SK-N-SH treated with all-trans-retinoic acid at 6 μM for 48 hours (cell line): ENCODE data around the gene OXTR.

Experiments used
- CREB5 ChIP-seq: fragments of 250-450 bp; sonication (Bioruptor Pico); IDR thresholded peaks from 2 replicates; pipeline ENCODE4 v1.5.1; 2020; ENCODE audit warnings: low read depth, mild to moderate bottlenecking, moderate library complexity
- CSDC2 ChIP-seq: fragments of 250-450 bp; sonication (Bioruptor Pico); IDR thresholded peaks from 2 replicates; pipeline ENCODE4 v1.5.0; 2020; ENCODE audit warnings: mild to moderate bottlenecking, moderate library complexity
- CSRNP3 ChIP-seq: fragments of 250-450 bp; sonication (Bioruptor Pico); IDR thresholded peaks from 2 replicates; pipeline ENCODE4 v1.5.1; 2021; ENCODE audit warnings: mild to moderate bottlenecking, moderate library complexity
- ESRRG ChIP-seq: fragments of 250-450 bp; sonication (Bioruptor Pico); IDR thresholded peaks from 2 replicates; pipeline ENCODE4 v1.6.1; 2021; ENCODE audit warnings: mild to moderate bottlenecking
- ISL1 ChIP-seq: fragments of 250-450 bp; sonication (Bioruptor Pico); IDR thresholded peaks from 2 replicates; pipeline ENCODE4 v2.1.2; 2022; ENCODE audit warnings: mild to moderate bottlenecking, moderate library complexity
- OSR1 ChIP-seq: fragments of 250-450 bp; sonication (Bioruptor Pico); IDR thresholded peaks from 2 replicates; pipeline ENCODE4 v1.8.0; 2022; ENCODE audit warnings: moderate library complexity, mild to moderate bottlenecking, inconsistent platforms
- PATZ1 ChIP-seq: fragments of 250-450 bp; sonication (Bioruptor Pico); IDR thresholded peaks from 2 replicates; pipeline ENCODE4 v1.8.0; 2020; ENCODE audit warnings: mild to moderate bottlenecking, moderate library complexity, borderline replicate concordance
- PPARA ChIP-seq: fragments of 250-450 bp; sonication (Bioruptor Pico); IDR thresholded peaks from 2 replicates; pipeline ENCODE4 v1.5.0; 2020; ENCODE audit warnings: mild to moderate bottlenecking, borderline replicate concordance
- RARB ChIP-seq: fragments of 250-450 bp; sonication (Bioruptor Pico); IDR thresholded peaks from 2 replicates; pipeline ENCODE4 v1.8.0; 2021; ENCODE audit warnings: mild to moderate bottlenecking, moderate library complexity
- SNAI2 ChIP-seq: fragments of 250-450 bp; sonication (Bioruptor Pico); IDR thresholded peaks from 2 replicates; pipeline ENCODE4 v1.5.0; 2020; ENCODE audit warnings: mild to moderate bottlenecking, moderate library complexity
- TOX ChIP-seq: fragments of 250-450 bp; sonication (Bioruptor Pico); IDR thresholded peaks from 2 replicates; pipeline ENCODE4 v1.8.0; 2021; ENCODE audit warnings: mild to moderate bottlenecking, moderate library complexity, borderline replicate concordance
- ZC3H10 ChIP-seq: fragments of 250-450 bp; sonication (Bioruptor Pico); IDR thresholded peaks from 2 replicates; pipeline ENCODE4 v1.5.1; 2021; ENCODE audit warnings: mild to moderate bottlenecking, moderate library complexity
- ZFP3 ChIP-seq: fragments of 250-450 bp; sonication (Bioruptor Pico); IDR thresholded peaks from 2 replicates; pipeline ENCODE4 v1.5.0; 2020; ENCODE audit warnings: mild to moderate bottlenecking, moderate library complexity
- ZNF70 ChIP-seq: fragments of 450-650 bp; formaldehyde crosslinking; IDR thresholded peaks from 2 replicates; pipeline ENCODE4 v1.5.0; 2020; ENCODE audit warnings: mild to moderate bottlenecking, moderate library complexity

- TF ChIP-seq CSRNP3 (CRISPR knock-in tag) = no peak
- TF ChIP-seq RARB = no peak
- TF ChIP-seq OSR1 (CRISPR knock-in tag) = no peak
- TF ChIP-seq PATZ1 (CRISPR knock-in tag) = no peak
- TF ChIP-seq CREB5 (CRISPR knock-in tag) = no peak
- no peak for TF ChIP-seq ZNF70 (CRISPR knock-in tag)
- no peak for TF ChIP-seq TOX (CRISPR knock-in tag)
- no peak for TF ChIP-seq ZC3H10 (CRISPR knock-in tag)
- TF ChIP-seq ISL1 = no peak
- no peak for TF ChIP-seq PPARA (CRISPR knock-in tag)
- no peak for TF ChIP-seq ESRRG (CRISPR knock-in tag)
- no peak for TF ChIP-seq SNAI2 (CRISPR knock-in tag)
- no peak for TF ChIP-seq CSDC2 (CRISPR knock-in tag)
- TF ChIP-seq ZFP3 (CRISPR knock-in tag) = no peak
Observed at GRCh38 chr3:8784676-8785435, 15.4 kb upstream of the OXTR start.
